T-helper 2 cell treated with Interferon-gamma antibody and Interleukin-4, amounts not matched to agents 100 ng/mL and 5 ng/mL, for 36 hours (primary cell): ENCODE results near the gene OR1N1. TPM values are rescaled to one million over a fixed set of nuclear protein-coding genes. Genes with fewer than 3 reads are reported as not detected.
"Not testable (repeated sequence)": the region's sequence is repeated elsewhere in the genome, so short reads cannot be mapped to it uniquely, and the experiment has no call there.

Experiments used
- intact Hi-C: fragments of 100-400 bp; cut with micrococcal nuclease; formaldehyde crosslinking; loops from one replicate; pipeline ENCODE4 v1.15.1; 2023
- total RNA-seq: library from RNA; stranded (reverse); gene quantifications from 2 replicates; pipeline ENCODE4 v1.2.3, GENCODE V29; 2022

Gene OR1N1
- not detected in 2 replicates for total RNA-seq

DNA sequence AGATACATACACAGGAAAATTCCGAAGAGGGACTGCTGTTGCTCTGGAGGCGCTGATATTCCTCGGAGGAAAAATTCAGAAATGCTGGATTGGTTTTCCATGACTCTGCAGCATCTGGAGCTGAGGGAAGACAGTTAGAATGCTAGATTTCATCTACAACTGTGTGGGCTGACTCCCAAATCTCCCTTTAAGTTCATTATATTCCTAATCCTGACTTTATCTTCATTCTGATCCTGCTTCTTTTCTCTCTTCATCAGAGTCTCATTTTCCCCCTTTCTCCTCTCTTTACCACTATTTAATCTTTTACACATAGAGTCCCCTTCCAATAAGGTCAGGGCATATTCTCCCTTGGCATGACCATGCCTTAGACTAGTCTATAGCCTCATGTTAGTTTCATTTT, at the start of gene OR1N1:
TSS of gene OR1N1 (minus strand) at position 101 of the 400 bp plus-strand sequence. CDS start at position 101, 0 bp downstream.
- intact Hi-C loops: no loop called here

GRCh38 chr9:122572456-122572855, 45.4 kb upstream of the OR1N1 start:
- intact Hi-C loops: no loop called here

DNA sequence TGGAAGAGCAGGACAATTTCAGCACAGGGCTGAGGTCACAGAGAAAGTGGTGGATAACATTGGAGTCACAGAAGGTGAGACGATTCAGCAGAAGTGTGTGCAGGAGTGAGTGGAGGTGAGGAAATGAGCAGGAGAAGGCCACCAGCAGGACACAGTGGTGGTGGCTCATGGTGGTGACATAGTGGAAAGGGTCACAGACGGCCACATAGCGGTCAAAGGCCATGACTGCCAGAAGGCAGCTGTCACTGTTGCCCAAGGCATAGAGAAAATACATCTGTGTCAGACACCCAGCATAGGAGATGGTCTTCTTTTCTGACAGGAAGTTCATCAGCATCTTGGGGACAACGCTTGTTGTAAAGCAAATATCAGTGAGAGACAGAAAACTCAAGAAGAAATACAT, 40.8 kb upstream of the OR1N1 start:
- intact Hi-C loops: no loop called here

GRCh38 chr9:122562134-122562760, 35.2 kb upstream of the OR1N1 start:
- intact Hi-C loops: no loop called here

DNA sequence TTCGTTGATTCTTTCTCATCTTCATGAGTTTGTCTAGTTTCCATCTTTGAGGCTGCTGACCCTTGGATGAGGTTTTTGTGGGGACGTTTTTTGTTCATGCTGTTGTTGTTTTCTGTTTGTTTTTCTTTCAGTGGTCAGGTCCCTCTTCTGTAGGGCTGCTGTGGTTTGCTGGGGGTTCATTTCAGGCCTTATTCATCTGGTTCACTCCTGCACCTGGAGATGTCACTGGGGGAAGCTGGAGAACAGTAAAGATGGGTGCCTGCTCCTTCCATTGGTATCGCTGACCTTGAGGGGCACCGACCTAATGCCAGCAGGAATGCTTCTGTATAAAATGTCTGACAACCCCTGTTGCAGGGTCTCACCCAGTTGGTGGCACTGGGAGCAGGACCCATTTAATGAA, 34.4 kb upstream of the OR1N1 start:
- intact Hi-C loops: no loop called here

DNA sequence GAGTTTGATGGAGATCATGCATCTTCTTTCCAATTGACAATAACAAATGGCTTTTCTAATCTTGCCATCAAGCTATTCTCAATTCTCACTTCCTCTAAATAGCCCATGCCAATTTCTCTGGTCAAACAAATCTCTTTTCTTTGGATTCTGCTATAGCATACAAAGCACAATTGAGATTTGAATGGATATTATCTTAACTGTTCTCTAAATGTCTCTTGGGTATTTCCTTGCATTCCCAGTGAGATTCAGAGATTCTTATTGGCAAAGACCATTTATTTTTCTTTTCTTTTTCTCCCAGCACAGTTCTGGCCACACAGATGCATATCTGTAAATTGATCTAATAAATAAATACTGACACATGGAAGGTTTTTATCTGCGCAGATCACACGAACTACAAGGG, 25.7 kb upstream of the OR1N1 start, which contains the start of gene OR1N2:
TSS of gene OR1N2 (plus strand) at position 301 of the 400 bp plus-strand sequence. CDS start 100 bp downstream, outside the sequence.
- intact Hi-C loops: no loop called here

GRCh38 chr9:122551371-122551770, 24.3 kb upstream of the OR1N1 start:
- intact Hi-C loops: no loop called here

DNA sequence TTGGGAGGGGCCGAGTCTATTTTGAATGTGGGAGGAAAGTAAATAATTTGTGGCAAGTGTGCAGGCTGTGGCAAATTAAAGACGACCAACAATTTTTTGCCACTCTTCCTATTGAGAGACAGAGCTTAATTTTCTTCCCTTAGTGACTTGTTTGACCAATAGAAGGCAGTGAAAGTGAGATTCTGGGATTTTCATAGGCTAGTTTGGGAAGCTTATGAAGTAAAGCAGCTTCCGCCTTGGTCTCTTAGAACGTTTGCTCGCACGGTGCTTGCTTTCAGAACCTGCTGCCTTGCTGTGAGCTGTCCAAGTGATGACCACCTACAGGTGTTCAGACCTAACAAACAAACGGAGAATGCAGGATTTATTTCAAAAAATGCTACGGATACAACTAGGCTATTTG, 19.1 kb upstream of the OR1N1 start:
- intact Hi-C loops: no loop called here

DNA sequence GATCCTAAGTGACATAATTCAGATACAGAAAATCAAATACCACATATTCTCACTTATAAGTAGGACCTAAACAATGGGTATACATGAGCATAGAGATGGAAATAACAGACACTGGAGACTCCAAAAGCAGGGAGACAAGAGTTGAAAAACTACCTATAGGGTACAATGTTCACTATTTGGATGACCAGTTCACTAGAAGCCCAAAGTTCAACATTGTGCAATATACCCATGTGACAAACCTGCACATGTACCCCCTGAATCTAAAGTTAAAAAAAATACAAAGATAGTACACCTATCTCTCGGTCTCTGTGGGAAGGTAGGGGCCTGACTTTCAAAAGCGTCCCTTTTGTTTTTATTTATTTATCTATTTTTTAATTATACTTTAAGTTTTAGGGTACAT, 11.7 kb upstream of the OR1N1 start:
- intact Hi-C loops: no loop called here

DNA sequence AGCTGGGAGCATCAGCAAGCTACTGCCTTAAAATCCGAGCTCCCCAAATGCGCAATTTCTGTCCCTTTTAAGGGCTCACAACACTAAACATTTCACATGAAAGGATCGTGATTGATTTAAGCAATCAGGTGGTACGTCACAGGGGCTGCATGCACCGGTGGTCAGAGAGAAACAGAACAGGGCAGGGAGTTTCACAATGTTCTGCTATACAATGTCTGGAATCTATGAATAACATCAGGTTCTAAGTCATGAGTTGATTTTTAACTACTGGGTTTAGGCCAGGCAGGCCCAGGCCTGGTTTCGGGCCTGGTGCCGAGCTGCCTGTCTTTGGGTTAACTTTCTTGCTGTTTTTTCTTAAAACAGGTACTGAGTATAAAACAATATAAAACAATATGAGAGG, 10.0 kb upstream of the OR1N1 start:
- intact Hi-C loops: not testable (repeated sequence)

DNA sequence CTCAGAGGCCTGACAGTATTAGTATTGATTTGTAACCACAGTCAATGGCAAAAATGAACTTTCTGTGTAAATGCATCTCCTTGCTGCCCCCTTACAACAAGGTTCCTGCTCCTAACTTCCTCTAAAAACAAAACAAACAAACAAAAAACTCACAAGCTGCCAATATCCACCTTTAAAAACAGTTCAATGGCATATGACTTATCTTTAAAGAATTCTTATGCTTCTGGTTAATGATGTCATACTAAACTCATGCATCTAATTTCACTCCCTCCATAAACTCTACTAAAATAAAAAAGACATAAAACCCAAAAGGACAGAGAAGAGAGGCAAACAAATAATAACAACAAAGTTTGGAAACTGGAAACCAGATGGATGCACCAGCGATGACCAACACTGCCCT, 9.0 kb upstream of the OR1N1 start:
- intact Hi-C loops: no loop called here

GRCh38 chr9:122531157-122531556, 4.1 kb upstream of the OR1N1 start:
- intact Hi-C loops: not testable (repeated sequence)

GRCh38 chr9:122526602-122527001, 491 bp downstream of the OR1N1 start:
- intact Hi-C loops: no loop called here

- intact Hi-C loops: no loop called here
Observed at GRCh38 chr9:122519376-122519775, 7.7 kb downstream of the OR1N1 start.

DNA sequence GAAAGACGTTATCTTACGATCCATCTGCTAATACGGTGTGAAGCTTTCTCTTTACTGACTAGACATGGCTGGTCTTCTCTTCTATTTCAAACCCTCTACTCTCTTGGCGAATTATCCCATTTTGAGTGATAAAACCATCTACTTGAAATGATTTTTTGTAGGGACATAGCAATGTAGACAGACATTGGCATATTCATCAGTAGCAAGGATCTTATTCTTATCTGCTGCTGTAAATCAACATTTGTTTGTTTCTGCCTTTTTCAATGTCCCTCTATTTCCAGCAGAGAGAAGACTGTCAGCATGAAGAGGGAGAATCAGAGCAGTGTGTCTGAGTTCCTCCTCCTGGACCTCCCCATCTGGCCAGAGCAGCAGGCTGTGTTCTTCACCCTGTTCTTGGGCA, 8.3 kb downstream of the OR1N1 start, which contains the start of gene OR1J4:
TSS of gene OR1J4 (plus strand) at position 301 of the 400 bp plus-strand sequence. CDS start at position 301, 0 bp downstream.
- intact Hi-C loops: no loop called here

GRCh38 chr9:122518226-122518625, 8.9 kb downstream of the OR1N1 start:
- intact Hi-C loops: no loop called here

- intact Hi-C loops: no loop called here
Observed at GRCh38 chr9:122510502-122510901, 16.6 kb downstream of the OR1N1 start, which contains the start of gene OR1J2. OR1J2 (plus strand) TSS chr9:122510802; CDS start chr9:122510802, 0 bp downstream.

DNA sequence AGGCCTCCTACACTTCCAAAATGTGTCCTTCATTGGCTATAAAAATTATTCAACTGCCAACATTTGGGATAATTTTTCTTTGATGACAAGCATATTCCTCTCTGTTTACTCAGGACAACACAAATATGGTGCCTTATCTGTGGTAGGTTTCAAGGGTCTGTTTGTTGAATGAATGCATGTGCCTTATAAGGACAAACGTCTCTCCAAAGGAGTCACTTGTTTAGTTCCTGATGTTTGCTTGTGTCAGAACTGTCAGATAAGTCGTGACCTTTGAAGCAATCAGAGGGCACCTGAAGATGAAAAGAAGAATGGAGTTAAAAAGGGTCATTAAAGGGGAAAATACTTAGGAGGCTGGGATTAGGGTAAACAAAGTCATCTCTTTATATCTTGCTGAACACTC, 20.1 kb downstream of the OR1N1 start:
- intact Hi-C loops: no loop called here

DNA sequence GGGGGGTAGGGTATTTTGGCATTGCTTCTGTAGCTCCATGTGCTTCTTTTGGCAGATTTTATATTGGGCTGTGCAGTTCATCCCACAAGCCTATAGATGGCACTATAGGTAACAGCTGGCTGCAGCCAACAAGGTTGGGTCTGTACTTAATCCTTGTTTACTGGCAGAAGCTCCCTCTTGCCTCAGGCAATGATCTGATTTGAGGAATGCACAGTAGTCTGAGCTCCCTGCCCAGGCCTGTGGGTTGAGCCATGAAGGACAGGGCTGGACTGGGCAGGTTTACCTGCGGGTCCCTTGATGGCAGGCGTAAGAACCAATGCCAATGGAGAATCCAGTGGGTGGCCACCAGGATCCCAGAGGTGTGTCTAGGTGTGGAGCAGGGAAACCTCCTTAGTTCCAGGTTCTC, 28.2 kb downstream of the OR1N1 start:
- intact Hi-C loops: no loop called here

DNA sequence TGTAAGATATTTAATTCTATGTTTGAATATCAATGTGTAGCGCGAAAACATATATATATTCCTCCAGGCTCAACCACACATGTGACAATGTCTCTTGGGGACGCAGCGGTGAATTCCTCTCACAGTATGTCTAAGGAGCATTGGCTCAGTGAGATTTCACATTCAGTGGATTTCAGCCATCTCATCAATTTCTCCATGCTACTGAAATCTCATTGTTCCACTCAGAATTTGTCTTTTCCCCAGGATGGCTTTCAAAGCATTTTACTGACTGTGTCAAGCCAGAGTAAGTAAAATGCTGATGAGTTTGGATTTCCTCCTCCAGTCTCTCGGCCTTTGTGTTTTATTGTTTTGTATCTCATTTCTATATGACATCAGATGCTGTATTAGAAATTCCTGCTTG, 48.0 kb downstream of the OR1N1 start:
- intact Hi-C loops: no loop called here

- intact Hi-C loops: no loop called here
Observed at GRCh38 chr9:122477826-122478225, 49.3 kb downstream of the OR1N1 start, which contains the start of gene OR1J1. OR1J1 (minus strand) TSS chr9:122477926; CDS start chr9:122477926, 0 bp downstream.

- intact Hi-C loops: no loop called here
Observed at GRCh38 chr9:122477346-122477745, 49.7 kb downstream of the OR1N1 start.
